Prostate gland (tissue), 2 donors: ENCODE measurements around the gene IGF2.

Source experiments
- CTCF ChIP-seq, 4 experiments: fragments of 200-600 bp in 2 of 4; fragments of 450-650 bp in 2 of 4; sonication (generic) in 2 of 4; IDR thresholded peaks; 1 replicate in 3 of 4; 2 replicates in 1 of 4; pipeline ENCODE4 v1.5.1; 2016 to 2019; ENCODE audit warnings: antibody characterized with exemption in 4 of 4, mild to moderate bottlenecking in 2 of 4, moderate library complexity in 2 of 4
- POLR2A ChIP-seq: fragments of 450-650 bp; IDR thresholded peaks from one replicate; pipeline ENCODE4 v1.6.1; 2016; ENCODE audit warnings: antibody characterized with exemption, mild to moderate bottlenecking

GRCh38 chr11:2176389-2176900 is 37.3 kb upstream of the IGF2 start:
- TF ChIP-seq POLR2A (no peak), CTCF (IDR thresholded peaks at IDR 0.05) (no peak)
